MM.1S (cell line): ENCODE measurements around the gene TXN2.

Experiments used
- CTCF ChIP-seq: fragments of 300-600 bp; sonication (generic); IDR thresholded peaks from 2 replicates; pipeline ENCODE4 v1.5.1; 2016; ENCODE audit warnings: antibody characterized with exemption, low read length, mixed read lengths
- EZH2 ChIP-seq: fragments of 300-600 bp; sonication (generic); optimal IDR thresholded peaks from 2 replicates; pipeline ENCODE3; 2017; ENCODE audit warnings: low read depth, mild to moderate bottlenecking, antibody characterized with exemption, low read length, mixed read lengths
- EZH2phosphoT487 ChIP-seq: fragments of 300-600 bp; sonication (generic); IDR thresholded peaks from 2 replicates; pipeline ENCODE4 v1.6.1; 2018; ENCODE audit warnings: antibody characterized with exemption, low read length

GRCh38 chr22:36464715-36465231 lies 16.7 kb downstream of the TXN2 start:
- TF ChIP-seq CTCF (no peak), EZH2phosphoT487 (no peak), EZH2 (no peak)
